ENCODE results near the gene PPP1R3C. TPM values are rescaled to one million over a fixed set of nuclear protein-coding genes. Genes with fewer than 3 reads are reported as not detected.

Gene PPP1R3C
- polyA plus RNA-seq, 1 donor from 2014 or later, result 0.51 TPM

DNA sequence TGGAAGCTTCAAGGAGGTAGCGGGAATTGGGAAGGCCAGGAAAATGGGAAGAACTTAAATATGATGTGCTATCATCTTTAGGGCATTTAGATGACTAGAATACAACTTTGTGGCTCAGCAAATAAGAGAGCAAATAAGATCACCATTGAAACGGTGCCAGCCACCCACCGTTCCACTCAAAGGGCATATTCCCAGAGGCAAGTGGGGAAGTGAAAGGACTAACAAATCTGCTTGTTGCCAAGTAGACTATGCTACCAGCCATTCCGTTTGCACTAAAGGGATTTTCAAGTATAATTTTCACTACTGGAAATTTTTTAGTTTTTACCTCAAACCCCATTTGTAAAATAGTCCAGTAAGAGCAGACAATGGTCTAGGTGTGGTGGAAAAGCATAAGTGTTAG, 4.0 kb upstream of the PPP1R3C start:
- H3K36me3 ChIP-seq (ENCODE audit: insufficient read depth, low read length), result no peaks in the 10 kb centered on the region
- no peak overlapping the region for H3K27ac ChIP-seq (ENCODE audit: low read length)
- H3K79me2 ChIP-seq (replicated peaks; ENCODE audit: insufficient read depth, low read length), result no peaks in the 10 kb centered on the region
- TF ChIP-seq EZH2 (IDR thresholded peaks at IDR 0.05; ENCODE audit: borderline replicate concordance, insufficient read depth, low read length, poor library complexity, severe bottlenecking), result no peak
- TF ChIP-seq RAD21 (conservative IDR thresholded peaks at IDR 0.05), result no peak
- TF ChIP-seq MXI1 (conservative IDR thresholded peaks at IDR 0.05; ENCODE audit: poor library complexity, severe bottlenecking), result no peak
- no peak for TF ChIP-seq REST (IDR thresholded peaks at IDR 0.05; ENCODE audit: borderline replicate concordance)
- TF ChIP-seq TAF1 (IDR thresholded peaks at IDR 0.05; ENCODE audit: low read depth), result no peak
- H3K9ac ChIP-seq (ENCODE audit: low read length), result no peak overlapping the region
- no peak overlapping the region for H3K4me3 ChIP-seq (ENCODE audit: low read length)
- H3K4me2 ChIP-seq (ENCODE audit: low read length), result no peak overlapping the region
- H3K27me3 ChIP-seq (ENCODE audit: insufficient read depth, low read depth, low read length), result peaks cover 8% of the 10 kb centered on the region
- no peaks in the 10 kb centered on the region for H3K9me3 ChIP-seq (ENCODE audit: low read length)
- no peak overlapping the region for H2AFZ ChIP-seq (ENCODE audit: low read depth, low read length)
- no peaks in the 10 kb centered on the region for H3F3A ChIP-seq (ENCODE audit: insufficient read depth, low read length, poor library complexity, severe bottlenecking)
- no peaks in the 10 kb centered on the region for H4K20me1 ChIP-seq (ENCODE audit: insufficient read depth)
- no peaks in the 10 kb centered on the region for H3K9me2 ChIP-seq (ENCODE audit: insufficient read depth, low read length)

GRCh38 chr10:91635401-91636400, 2.8 kb upstream of the PPP1R3C start:
- Histone ChIP-seq H3K9ac (ENCODE audit: low read length) (no peak overlapping the region), H3F3A (ENCODE audit: insufficient read depth, low read length, poor library complexity, severe bottlenecking) (no peaks in the 10 kb centered on the region), H4K20me1 (ENCODE audit: insufficient read depth) (no peaks in the 10 kb centered on the region), H3K4me3 (ENCODE audit: low read length) (no peak overlapping the region), H3K9me3 (ENCODE audit: low read length) (no peaks in the 10 kb centered on the region), H3K27ac (ENCODE audit: low read length) (no peak overlapping the region), H3K36me3 (ENCODE audit: insufficient read depth, low read length) (no peaks in the 10 kb centered on the region), H3K79me2 (replicated peaks; ENCODE audit: insufficient read depth, low read length) (no peaks in the 10 kb centered on the region), H3K27me3 (ENCODE audit: insufficient read depth, low read depth, low read length) (peaks cover 8% of the 10 kb centered on the region), H2AFZ (ENCODE audit: low read depth, low read length) (no peak overlapping the region), H3K4me2 (ENCODE audit: low read length) (no peak overlapping the region), H3K9me2 (ENCODE audit: insufficient read depth, low read length) (no peaks in the 10 kb centered on the region)
- TF ChIP-seq POLR2AphosphoS5 (IDR thresholded peaks at IDR 0.05) (no peak), REST (IDR thresholded peaks at IDR 0.05; ENCODE audit: borderline replicate concordance) (no peak), CTCF (IDR thresholded peaks at IDR 0.05; ENCODE audit: poor library complexity, severe bottlenecking) (peak; percentile 61), EZH2 (IDR thresholded peaks at IDR 0.05; ENCODE audit: borderline replicate concordance, insufficient read depth, low read length, poor library complexity, severe bottlenecking) (no peak), RAD21 (conservative IDR thresholded peaks at IDR 0.05) (peak; percentile 54), SMC3 (conservative IDR thresholded peaks at IDR 0.05; ENCODE audit: poor library complexity) (peak; percentile 68), TAF1 (IDR thresholded peaks at IDR 0.05; ENCODE audit: low read depth) (no peak), EP300 (conservative IDR thresholded peaks at IDR 0.05; ENCODE audit: poor library complexity, severe bottlenecking) (no peak), MXI1 (conservative IDR thresholded peaks at IDR 0.05; ENCODE audit: poor library complexity, severe bottlenecking) (no peak)
